HepG2 (cell line): Measurements from ENCODE around the gene COL13A1. TPM values are rescaled to one million over a fixed set of nuclear protein-coding genes. Genes with fewer than 3 reads are reported as not detected.

Experiments used
- ATAC-seq: fragments of 200-7000 bp; cut with Tn5 transposase; 3 replicates; pipeline ENCODE4 v1.9.1; 2020; ENCODE audit warnings: mild to moderate bottlenecking, moderate library complexity
- BruUV-seq: library from RNA; stranded (reverse); fragments of 400-500 nt; replicated peaks from 2 replicates; lab custom pipeline; 2021; lab: Mats Ljungman, UMichigan
- CTCF ChIA-PET: fragments of 300-600 bp; formaldehyde crosslinking; extraction: SDS; loops from one replicate; lab custom pipeline; 2021; ENCODE audit warnings: low total read pairs, inconsistent platforms, low intra/inter-chr PET ratio; lab: Yijun Ruan, JAX
- POLR2A ChIA-PET: fragments of 350-600 bp; sonication (Branson Sonifier 250); formaldehyde crosslinking; loops from one replicate; lab custom pipeline; 2020; ENCODE audit warnings: antibody characterized with exemption, inconsistent platforms; lab: Yijun Ruan, JAX
- DNase-seq: peaks from one replicate; pipeline ENCODE4 v3.0.0-alpha.2; 2015; ENCODE audit warnings: low spot score
- FAIRE-seq: peaks from 3 replicates; lab custom pipeline; 2011; peaks lifted over from hg19 to GRCh38; lab: Jason Lieb, UNC
- H2AFZ ChIP-seq: one replicate; pipeline ENCODE4 v1.6.1; 2011; ENCODE audit warnings: low read length, inconsistent platforms
- H3K27ac ChIP-seq: fragments of 300-600 bp; 3 replicates; pipeline ENCODE4 v1.8.0; 2011; ENCODE audit warnings: mixed run types, mild to moderate bottlenecking, mixed read lengths, low read length, inconsistent platforms; ENCODE audit not compliant: insufficient read depth; ENCODE audit errors: extremely low read length
- H3K27me3 ChIP-seq, 2 experiments: fragments of 200-600 bp in 1 of 2; 2 replicates in 1 of 2; 3 replicates in 1 of 2; pipeline versions ENCODE4 v1.6.0 to v1.8.0; 2011; ENCODE audit warnings: low read length in 2 of 2, mild to moderate bottlenecking in 2 of 2, moderate library complexity in 2 of 2, inconsistent platforms in 1 of 2; ENCODE audit not compliant: insufficient read depth in 2 of 2, control insufficient read depth in 1 of 2
- H3K36me3 ChIP-seq, 2 experiments: fragments of 200-600 bp in 1 of 2; replicated peaks in 1 of 2; 2 replicates in 1 of 2; 3 replicates in 1 of 2; pipeline versions ENCODE4 v1.5.1 to v1.8.0; 2011; ENCODE audit warnings: low read length in 2 of 2, inconsistent platforms in 1 of 2; ENCODE audit not compliant: insufficient read depth in 2 of 2, control insufficient read depth in 1 of 2
- H3K4me1 ChIP-seq: 2 replicates; pipeline ENCODE4 v1.5.1; 2012; ENCODE audit warnings: low read length, inconsistent platforms; ENCODE audit not compliant: insufficient read depth
- H3K4me2 ChIP-seq: 2 replicates; pipeline ENCODE4 v1.6.0; 2011; ENCODE audit warnings: low read depth, low read length, inconsistent platforms
- H3K4me3 ChIP-seq, 3 experiments: fragments of 200-600 bp in 1 of 3; sonication (generic), shearing (Covaris generic) in 1 of 3; replicated peaks in 1 of 3; 2 replicates each; pipeline ENCODE4 v1.5.1; 2011 to 2016; ENCODE audit warnings: low read length in 3 of 3, inconsistent platforms in 2 of 3, low read depth in 2 of 3, mild to moderate bottlenecking in 2 of 3, control low read depth in 1 of 3, mixed read lengths in 1 of 3; ENCODE audit not compliant: insufficient read depth in 1 of 3
- H3K79me2 ChIP-seq: one replicate; pipeline ENCODE4 v1.6.1; 2011; ENCODE audit warnings: low read length, inconsistent platforms; ENCODE audit not compliant: insufficient read depth
- H3K9ac ChIP-seq: 2 replicates; pipeline ENCODE4 v1.6.0; 2011; ENCODE audit warnings: mild to moderate bottlenecking, low read depth, low read length, inconsistent platforms; ENCODE audit not compliant: insufficient read depth
- H3K9me3 ChIP-seq: 2 replicates; pipeline ENCODE4 v1.5.1; 2012; ENCODE audit warnings: mild to moderate bottlenecking, low read length
- H4K20me1 ChIP-seq: 2 replicates; pipeline ENCODE4 v1.6.0; 2011; ENCODE audit warnings: inconsistent platforms, mild to moderate bottlenecking, low read length, moderate library complexity; ENCODE audit not compliant: insufficient read depth
- CBX2 ChIP-seq, 2 experiments: fragments of 200-600 bp in 1 of 2; sonication (generic); formaldehyde crosslinking in 1 of 2; IDR thresholded peaks; 2 replicates each; pipeline versions ENCODE4 v1.7.0 to v1.8.1; 2018 to 2022; ENCODE audit warnings: low read depth in 2 of 2, low read length in 1 of 2, mild to moderate bottlenecking in 1 of 2, missing genetic modification reagents in 1 of 2
- MNT ChIP-seq: fragments of 450-650 bp; IDR thresholded peaks from 2 replicates; pipeline ENCODE4 v1.6.1; 2016
- PRPF4 ChIP-seq: fragments of 200-400 bp; formaldehyde crosslinking; IDR thresholded peaks from 2 replicates; pipeline ENCODE4 v1.6.1; 2016; ENCODE audit warnings: low read length, low read depth; ENCODE audit not compliant: poor library complexity, severe bottlenecking
- RCOR2 ChIP-seq: IDR thresholded peaks from 2 replicates; pipeline ENCODE4 v1.6.1; 2016; ENCODE audit warnings: missing biosample characterization, missing genetic modification reagents
- ZC3H4 ChIP-seq: sonication (generic); formaldehyde crosslinking; IDR thresholded peaks from 2 replicates; pipeline ENCODE4 v1.4.0; 2020; ENCODE audit warnings: missing genetic modification reagents, borderline replicate concordance
- ZNF672 ChIP-seq: sonication (generic); formaldehyde crosslinking; IDR thresholded peaks from 2 replicates; pipeline ENCODE4 v1.8.1; 2022; ENCODE audit warnings: missing genetic modification reagents
- WGBS: methylation state at CpG from one replicate; pipeline ENCODE4 v1.1.6; 2017; ENCODE audit warnings: low lambda C conversion rate; 5-methylcytosine and 5-hydroxymethylcytosine counted together
- in situ Hi-C: cut with HindIII; loops from 2 replicates; pipeline ENCODE4 v1.10.0; 2017; ENCODE audit warnings: low pct_unique_long_range_greater_than_20kb; ENCODE audit not compliant: extremely low pct_ligation_motif_present
- intact Hi-C: fragments of 100-400 bp; cut with micrococcal nuclease; formaldehyde crosslinking; loops from one replicate; pipeline ENCODE4 v1.10.0; 2022; ENCODE audit not compliant: unreplicated experiment
- polyA plus RNA-seq, 8 experiments: library from polyadenylated mRNA; depleted of rRNA in 3 of 8; stranded (reverse) in 7 of 8; unstranded in 1 of 8; fragments of >200 nt; fragmentation: Illumina TruSeq in 4 of 8; extraction: Trizol in 4 of 8; gene quantifications; 2 replicates each; pipeline versions ENCODE4 v1.2.1 to v1.2.3, GENCODE V29; 2011 to 2016; ENCODE audit warnings: low read depth in 4 of 8, missing spikeins in 1 of 8, mixed read lengths in 1 of 8; ENCODE audit not compliant: insufficient read depth in 1 of 8
- total RNA-seq, 5 experiments: library from RNA; depleted of rRNA; stranded (reverse); fragments of >200 nt; fragmentation: Illumina TruSeq; extraction: Trizol; gene quantifications; 2 replicates each; pipeline ENCODE4 v1.2.3, GENCODE V29; 2016; ENCODE audit warnings: low read depth in 1 of 5
- TF ChIP-seq, protein P1 (sequence below): IDR thresholded peaks from 2 replicates; pipeline ENCODE4 v1.6.1; 2018; ENCODE audit warnings: missing genetic modification reagents, mild to moderate bottlenecking, missing compliant biosample characterization
- TF ChIP-seq, protein P2 (sequence below): sonication (generic); formaldehyde crosslinking; IDR thresholded peaks from 2 replicates; pipeline ENCODE4 v1.9.0; 2021; ENCODE audit warnings: missing genetic modification reagents, borderline replicate concordance

Gene COL13A1
- total and polyA plus RNA-seq, 2 of the 13 experiments (the other 11 are each of a cell fraction or from before 2014, with no cell fraction given) = 0.07 TPM; not detected in 1

GRCh38 chr10:69768386-69768785 lies 33.3 kb upstream of the COL13A1 start:
- Histone ChIP-seq H3K36me3 (no peaks in the 10 kb centered on the region), H3K4me3 (no peak overlapping the region), H4K20me1 (no peaks in the 10 kb centered on the region), H2AFZ (no peak overlapping the region), H3K9ac (no peak overlapping the region), H3K27ac (no peak overlapping the region), H3K4me2 (no peak overlapping the region), H3K9me3 (no peaks in the 10 kb centered on the region), H3K79me2 (no peaks in the 10 kb centered on the region), H3K4me1 (no peaks in the 10 kb centered on the region), H3K27me3 (peaks cover 2 to 36% of the 10 kb centered on the region in 2 experiments; a peak in 4 of 5 replicates)
- TF ChIP-seq MNT = peak; percentile 71
- TF ChIP-seq, protein P1, sequence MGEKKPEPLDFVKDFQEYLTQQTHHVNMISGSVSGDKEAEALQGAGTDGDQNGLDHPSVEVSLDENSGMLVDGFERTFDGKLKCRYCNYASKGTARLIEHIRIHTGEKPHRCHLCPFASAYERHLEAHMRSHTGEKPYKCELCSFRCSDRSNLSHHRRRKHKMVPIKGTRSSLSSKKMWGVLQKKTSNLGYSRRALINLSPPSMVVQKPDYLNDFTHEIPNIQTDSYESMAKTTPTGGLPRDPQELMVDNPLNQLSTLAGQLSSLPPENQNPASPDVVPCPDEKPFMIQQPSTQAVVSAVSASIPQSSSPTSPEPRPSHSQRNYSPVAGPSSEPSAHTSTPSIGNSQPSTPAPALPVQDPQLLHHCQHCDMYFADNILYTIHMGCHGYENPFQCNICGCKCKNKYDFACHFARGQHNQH (CRISPR knock-in tag) = no peak
- ATAC-seq = no peak
- no peak for FAIRE-seq
- ChIA-PET CTCF (no interaction called here), POLR2A (no interaction called here)
- DNase-seq = no peak
- intact Hi-C loops (no loop called here), in situ Hi-C loops (no loop called here)
- BruUV-seq = no TSS peak
- WGBS = 20% methylated on average over 5 of the region's 5 CpGs

DNA sequence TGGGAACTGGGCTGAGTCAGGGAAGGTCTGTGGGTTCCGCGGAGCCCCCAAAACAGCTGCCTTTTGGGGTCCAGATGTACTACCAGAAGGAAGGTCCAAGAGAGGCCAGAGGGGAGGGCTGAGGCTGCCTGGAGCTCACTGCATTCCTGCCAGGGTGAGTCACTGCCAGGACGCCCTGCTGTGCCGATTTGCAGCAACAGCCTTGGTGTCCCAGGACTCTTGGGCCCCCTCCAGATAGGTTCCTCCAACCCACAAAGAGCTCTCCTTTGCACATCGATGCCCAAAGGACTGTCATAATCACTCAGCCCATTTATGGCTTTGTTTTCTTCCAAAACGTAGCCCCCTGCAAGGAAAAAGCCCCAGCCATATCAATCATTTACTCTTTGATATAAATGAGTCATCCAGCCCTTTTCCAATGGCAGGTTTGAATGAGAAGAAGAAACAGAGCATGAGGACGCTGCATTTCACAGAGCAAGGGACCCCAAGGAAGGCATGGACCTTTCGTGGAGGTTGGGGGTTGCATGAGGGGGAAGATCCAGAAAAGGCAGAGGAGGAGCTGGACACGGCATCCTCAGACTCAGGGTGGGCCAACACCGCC lies 32.2 kb upstream of the COL13A1 start:
- no peak overlapping the region for H3K4me3 ChIP-seq
- BruUV-seq = no TSS peak
- H2AFZ ChIP-seq = no peak overlapping the region
- no peaks in the 10 kb centered on the region for H3K9me3 ChIP-seq
- DNase-seq = no peak
- no peaks in the 10 kb centered on the region for H3K79me2 ChIP-seq
- CTCF ChIA-PET = no interaction called here
- no peaks in the 10 kb centered on the region for H3K4me1 ChIP-seq
- H3K27me3 ChIP-seq = peaks cover 0 to 36% of the 10 kb centered on the region in 2 experiments; a peak in 3 of 5 replicates
- no peaks in the 10 kb centered on the region for H4K20me1 ChIP-seq
- H3K9ac ChIP-seq = no peak overlapping the region
- POLR2A ChIA-PET = no interaction called here
- intact Hi-C loops = no loop called here
- no peak overlapping the region for H3K4me2 ChIP-seq
- no peak for ATAC-seq
- 2% methylated on average over 9 of the region's 10 CpGs for WGBS
- H3K27ac ChIP-seq = no peak overlapping the region
- no peak for FAIRE-seq
- no peaks in the 10 kb centered on the region for H3K36me3 ChIP-seq
- in situ Hi-C loops = no loop called here
- TF ChIP-seq ZNF672 (CRISPR knock-in tag) (no peak), CBX2 (IDR thresholded peaks at IDR 0.05; ENCODE audit: low read depth, low read length) (no peak), CBX2 (CRISPR knock-in tag; IDR thresholded peaks at IDR 0.05; ENCODE audit: low read depth) (no peak), ZC3H4 (CRISPR knock-in tag) (no peak), PRPF4 (no peak), RCOR2 (CRISPR knock-in tag) (no peak)
- TF ChIP-seq, protein P2, sequence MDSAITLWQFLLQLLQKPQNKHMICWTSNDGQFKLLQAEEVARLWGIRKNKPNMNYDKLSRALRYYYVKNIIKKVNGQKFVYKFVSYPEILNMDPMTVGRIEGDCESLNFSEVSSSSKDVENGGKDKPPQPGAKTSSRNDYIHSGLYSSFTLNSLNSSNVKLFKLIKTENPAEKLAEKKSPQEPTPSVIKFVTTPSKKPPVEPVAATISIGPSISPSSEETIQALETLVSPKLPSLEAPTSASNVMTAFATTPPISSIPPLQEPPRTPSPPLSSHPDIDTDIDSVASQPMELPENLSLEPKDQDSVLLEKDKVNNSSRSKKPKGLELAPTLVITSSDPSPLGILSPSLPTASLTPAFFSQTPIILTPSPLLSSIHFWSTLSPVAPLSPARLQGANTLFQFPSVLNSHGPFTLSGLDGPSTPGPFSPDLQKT (CRISPR knock-in tag) = no peak
